ENCODE results near the gene SFXN5. TPM values are rescaled to one million over a fixed set of nuclear protein-coding genes. Genes with fewer than 3 reads are reported as not detected.
A peak's percentile ranks its signal among the peaks of the same experiment; 100 is the strongest.

SFXN5 gene
- total RNA-seq, 1 donor from 2014 or later: 29.8 TPM

DNA sequence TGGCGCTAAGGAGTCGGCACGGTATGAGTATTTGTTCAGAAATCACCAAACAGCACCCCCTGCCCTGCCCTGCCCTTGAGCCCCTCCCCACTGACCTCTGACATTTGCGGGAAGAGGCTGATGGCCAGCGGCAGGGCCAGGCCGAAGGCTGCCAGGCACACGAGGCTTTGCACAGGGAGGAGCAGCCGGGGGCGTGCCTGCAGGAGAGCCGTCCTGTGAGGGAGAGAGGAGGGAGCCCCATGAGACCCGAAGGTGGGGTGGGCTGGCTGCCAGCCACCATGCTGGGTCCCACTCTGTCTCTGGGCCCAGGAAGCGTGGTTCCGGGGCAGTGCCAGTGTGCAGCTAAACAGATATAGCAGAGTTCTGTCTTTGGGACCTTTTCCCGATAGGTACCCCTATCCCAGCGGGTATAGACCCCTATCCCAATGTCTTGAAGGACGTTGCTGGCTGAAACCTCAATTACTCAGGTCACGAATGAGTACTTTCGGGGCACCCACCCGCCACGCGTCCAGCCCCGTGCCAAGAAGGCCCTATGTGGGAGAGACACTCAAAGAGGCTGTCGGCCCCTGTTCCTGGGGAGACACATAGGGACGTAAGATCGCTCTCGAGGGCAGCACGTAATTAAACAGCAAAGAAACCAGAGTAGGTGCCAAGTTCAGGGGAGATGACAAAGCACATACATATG lies 110.3 kb downstream of the SFXN5 start:
- H3K27me3 Mint-ChIP-seq (ENCODE audit: unreplicated experiment): peaks cover 11% of the 10 kb centered on the region
- H3K27ac Mint-ChIP-seq (ENCODE audit: unreplicated experiment): no peak overlapping the region
- TF ChIP-seq, protein P1, sequence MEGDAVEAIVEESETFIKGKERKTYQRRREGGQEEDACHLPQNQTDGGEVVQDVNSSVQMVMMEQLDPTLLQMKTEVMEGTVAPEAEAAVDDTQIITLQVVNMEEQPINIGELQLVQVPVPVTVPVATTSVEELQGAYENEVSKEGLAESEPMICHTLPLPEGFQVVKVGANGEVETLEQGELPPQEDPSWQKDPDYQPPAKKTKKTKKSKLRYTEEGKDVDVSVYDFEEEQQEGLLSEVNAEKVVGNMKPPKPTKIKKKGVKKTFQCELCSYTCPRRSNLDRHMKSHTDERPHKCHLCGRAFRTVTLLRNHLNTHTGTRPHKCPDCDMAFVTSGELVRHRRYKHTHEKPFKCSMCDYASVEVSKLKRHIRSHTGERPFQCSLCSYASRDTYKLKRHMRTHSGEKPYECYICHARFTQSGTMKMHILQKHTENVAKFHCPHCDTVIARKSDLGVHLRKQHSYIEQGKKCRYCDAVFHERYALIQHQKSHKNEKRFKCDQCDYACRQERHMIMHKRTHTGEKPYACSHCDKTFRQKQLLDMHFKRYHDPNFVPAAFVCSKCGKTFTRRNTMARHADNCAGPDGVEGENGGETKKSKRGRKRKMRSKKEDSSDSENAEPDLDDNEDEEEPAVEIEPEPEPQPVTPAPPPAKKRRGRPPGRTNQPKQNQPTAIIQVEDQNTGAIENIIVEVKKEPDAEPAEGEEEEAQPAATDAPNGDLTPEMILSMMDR (IDR thresholded peaks at IDR 0.05; ENCODE audit: unreplicated experiment): no peak
- no peak overlapping the region for H3K4me3 Mint-ChIP-seq (ENCODE audit: unreplicated experiment)
- H3K4me1 Mint-ChIP-seq (ENCODE audit: unreplicated experiment): peaks cover 7% of the 10 kb centered on the region
- no peak for DNase-seq (ENCODE audit: low spot score)
- H3K36me3 Mint-ChIP-seq (ENCODE audit: low read depth, unreplicated experiment): peaks cover 20% of the 10 kb centered on the region
- H3K9me3 Mint-ChIP-seq (ENCODE audit: unreplicated experiment): no peaks in the 10 kb centered on the region

DNA sequence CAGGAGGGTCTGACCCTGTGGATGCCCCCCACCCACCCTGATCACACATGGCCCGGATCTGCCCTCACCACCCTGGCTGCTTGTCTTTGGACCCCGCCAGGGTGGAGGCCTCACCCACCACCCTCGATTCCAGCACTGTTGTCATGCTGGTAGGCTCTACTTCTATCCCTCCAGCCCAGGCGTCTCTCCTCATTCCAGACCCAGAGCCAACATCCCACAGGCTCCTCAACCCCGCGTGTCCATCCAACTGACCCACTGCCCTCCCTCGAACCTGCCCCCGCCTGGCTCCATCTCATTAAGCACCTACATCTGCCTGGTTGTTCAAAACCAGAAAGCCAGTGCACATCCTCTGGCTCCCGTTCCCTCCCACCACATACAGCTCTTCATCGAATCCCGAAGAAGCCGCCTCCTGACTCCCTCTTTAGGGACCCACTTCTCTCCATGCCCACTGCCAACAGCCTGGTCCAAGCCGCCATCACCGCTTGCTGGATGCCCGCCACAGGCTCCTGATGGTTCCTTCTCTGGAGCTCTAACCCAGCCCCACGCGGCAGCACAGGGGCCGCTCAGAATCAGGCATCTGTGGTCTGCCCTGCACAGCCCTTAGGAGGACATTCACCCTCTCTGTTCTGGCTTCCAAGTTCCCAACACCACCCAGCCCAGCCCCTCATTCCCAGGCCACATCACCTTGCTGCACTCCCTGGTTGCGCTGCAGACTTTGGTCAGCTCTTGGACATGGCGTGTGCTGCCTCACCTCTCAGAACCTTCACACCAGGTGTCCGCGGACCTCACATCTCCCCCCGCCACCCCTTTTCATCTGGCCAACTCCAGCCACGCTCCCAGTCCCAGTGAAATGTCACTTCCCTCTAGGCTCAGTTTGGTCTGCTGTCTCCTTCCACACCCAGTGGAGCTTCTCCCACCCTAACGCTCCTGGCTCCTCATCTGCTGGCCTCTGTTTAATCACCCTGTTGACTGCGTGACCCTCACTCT lies 111.2 kb downstream of the SFXN5 start:
- TF ChIP-seq, protein P1 (IDR thresholded peaks at IDR 0.05; ENCODE audit: unreplicated experiment): no peak
- peaks cover 10% of the 10 kb centered on the region for H3K4me1 Mint-ChIP-seq (ENCODE audit: unreplicated experiment)
- H3K27ac Mint-ChIP-seq (ENCODE audit: unreplicated experiment): peak overlapping the region; percentile 48

DNA sequence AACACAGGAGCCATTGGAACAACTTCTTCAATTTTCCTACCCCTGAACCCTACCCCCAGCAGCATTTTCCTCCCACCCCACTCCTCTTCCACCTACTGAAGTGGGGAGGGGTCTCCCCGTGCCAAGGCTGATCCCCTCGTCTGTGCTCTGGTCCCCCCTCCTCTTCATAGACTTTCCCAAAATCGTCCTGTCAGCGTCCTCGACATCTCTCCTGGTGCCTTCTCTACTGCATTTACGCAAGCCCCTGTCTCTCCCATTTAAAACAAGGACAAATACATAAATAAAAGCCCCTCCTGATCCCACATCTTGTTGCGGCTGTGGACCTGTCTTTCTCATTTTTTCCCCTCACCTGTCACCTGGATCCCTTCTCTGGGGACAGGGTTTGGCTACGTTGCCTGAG lies 112.0 kb downstream of the SFXN5 start:
- Mint-ChIP-seq H3K4me1 (ENCODE audit: unreplicated experiment) (peaks cover 13% of the 10 kb centered on the region), H3K9me3 (ENCODE audit: unreplicated experiment) (no peaks in the 10 kb centered on the region), H3K27ac (ENCODE audit: unreplicated experiment) (no peak overlapping the region), H3K27me3 (ENCODE audit: unreplicated experiment) (peaks cover 7% of the 10 kb centered on the region), H3K4me3 (ENCODE audit: unreplicated experiment) (peak overlapping the region; percentile 19), H3K36me3 (ENCODE audit: low read depth, unreplicated experiment) (peaks cover 20% of the 10 kb centered on the region)
- DNase-seq (ENCODE audit: low spot score): no peak
- TF ChIP-seq, protein P1 (IDR thresholded peaks at IDR 0.05; ENCODE audit: unreplicated experiment): no peak

More for the DNA sequence above, 111.2 kb downstream of the SFXN5 start:
- DNase-seq (ENCODE audit: low spot score): no peak
- Mint-ChIP-seq H3K9me3 (ENCODE audit: unreplicated experiment) (no peaks in the 10 kb centered on the region), H3K27me3 (ENCODE audit: unreplicated experiment) (peaks cover 9% of the 10 kb centered on the region), H3K4me3 (ENCODE audit: unreplicated experiment) (no peak overlapping the region), H3K36me3 (ENCODE audit: low read depth, unreplicated experiment) (peaks cover 20% of the 10 kb centered on the region)

DNA sequence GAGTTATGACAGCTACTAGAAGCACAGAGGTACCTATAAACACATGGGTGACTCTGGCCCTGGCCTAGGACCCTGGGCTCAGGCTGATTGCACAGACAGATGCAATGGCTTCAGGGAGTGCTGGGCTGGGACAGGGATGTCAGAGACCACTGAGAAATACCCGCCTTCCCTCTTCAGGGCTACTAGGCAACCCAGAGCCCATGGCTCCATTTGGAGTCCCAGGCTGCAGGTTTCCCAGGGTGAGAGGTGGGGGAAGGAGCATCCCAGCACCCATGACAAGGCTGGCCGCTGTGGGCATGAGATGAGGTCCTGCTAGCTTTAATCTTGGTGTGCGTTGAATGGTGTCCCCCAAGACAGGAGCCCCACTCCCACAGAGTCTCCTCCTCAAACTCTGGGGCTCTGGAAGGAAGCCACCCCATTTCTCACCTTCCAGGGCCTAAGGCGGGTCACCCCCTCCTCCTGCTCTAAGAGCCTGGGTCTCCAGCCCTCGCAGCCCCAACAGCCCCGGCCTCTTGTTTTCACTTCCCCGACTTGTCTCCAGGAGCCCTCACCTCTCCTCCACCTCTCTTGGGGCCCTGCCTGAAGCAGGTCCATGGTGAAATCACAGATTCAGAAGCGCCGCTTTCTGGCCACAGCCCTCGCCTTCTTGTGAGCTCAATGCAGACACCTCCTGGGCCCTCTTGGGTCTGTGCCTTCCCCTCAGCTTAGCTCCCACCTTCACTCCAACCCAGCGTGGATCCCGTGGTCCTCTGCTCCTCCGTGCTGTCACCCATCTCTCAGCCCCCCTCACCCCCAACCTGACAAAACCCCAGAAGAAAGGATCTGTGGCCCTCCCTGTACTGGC lies 112.7 kb downstream of the SFXN5 start:
- Mint-ChIP-seq H3K4me1 (ENCODE audit: unreplicated experiment) (peaks cover 13% of the 10 kb centered on the region), H3K27ac (ENCODE audit: unreplicated experiment) (no peak overlapping the region)
- TF ChIP-seq, protein P1 (IDR thresholded peaks at IDR 0.05; ENCODE audit: unreplicated experiment): no peak

More for the DNA sequence above, 112.7 kb downstream of the SFXN5 start:
- no peak overlapping the region for H3K4me3 Mint-ChIP-seq (ENCODE audit: unreplicated experiment)
- no peak for DNase-seq (ENCODE audit: low spot score)
- peaks cover 20% of the 10 kb centered on the region for H3K36me3 Mint-ChIP-seq (ENCODE audit: low read depth, unreplicated experiment)
- H3K27me3 Mint-ChIP-seq (ENCODE audit: unreplicated experiment): peaks cover 7% of the 10 kb centered on the region
- no peaks in the 10 kb centered on the region for H3K9me3 Mint-ChIP-seq (ENCODE audit: unreplicated experiment)
